Testis (tissue), 2 donors: Measurements from ENCODE around the gene SLCO3A1.

Source experiments
- POLR2A ChIP-seq: fragments of 450-650 bp; IDR thresholded peaks from one replicate; pipeline ENCODE4 v1.6.1; 2017; ENCODE audit warnings: antibody characterized with exemption, mild to moderate bottlenecking, moderate library complexity
- TF ChIP-seq, protein P1 (sequence below), 3 experiments: fragments of 450-650 bp in 2 of 3; fragments of 200-600 bp in 1 of 3; sonication (generic) in 1 of 3; IDR thresholded peaks; one replicate each; pipeline ENCODE4 v1.5.1; 2016 to 2019; ENCODE audit warnings: antibody characterized with exemption in 3 of 3, mild to moderate bottlenecking in 2 of 3, moderate library complexity in 1 of 3

DNA sequence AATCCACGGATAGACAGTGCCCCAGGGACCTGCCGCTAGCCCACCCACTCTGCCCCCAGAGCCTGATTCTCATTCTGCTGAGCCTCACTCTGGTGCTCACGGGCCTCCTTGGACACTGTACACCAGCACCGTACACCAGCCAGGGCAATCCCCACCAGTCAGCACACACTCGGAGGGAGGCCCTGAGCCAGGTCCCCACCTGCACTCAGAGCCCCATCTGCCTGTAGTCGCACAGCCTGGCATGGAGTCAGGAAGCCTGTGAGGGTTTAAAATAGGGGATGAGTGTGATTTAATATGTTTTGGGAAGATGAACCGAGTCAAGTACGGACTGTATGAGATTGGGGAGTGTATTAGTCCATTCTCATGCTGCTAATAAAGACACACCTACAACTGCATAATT lies 223.0 kb downstream of the SLCO3A1 start:
- TF ChIP-seq, protein P1, sequence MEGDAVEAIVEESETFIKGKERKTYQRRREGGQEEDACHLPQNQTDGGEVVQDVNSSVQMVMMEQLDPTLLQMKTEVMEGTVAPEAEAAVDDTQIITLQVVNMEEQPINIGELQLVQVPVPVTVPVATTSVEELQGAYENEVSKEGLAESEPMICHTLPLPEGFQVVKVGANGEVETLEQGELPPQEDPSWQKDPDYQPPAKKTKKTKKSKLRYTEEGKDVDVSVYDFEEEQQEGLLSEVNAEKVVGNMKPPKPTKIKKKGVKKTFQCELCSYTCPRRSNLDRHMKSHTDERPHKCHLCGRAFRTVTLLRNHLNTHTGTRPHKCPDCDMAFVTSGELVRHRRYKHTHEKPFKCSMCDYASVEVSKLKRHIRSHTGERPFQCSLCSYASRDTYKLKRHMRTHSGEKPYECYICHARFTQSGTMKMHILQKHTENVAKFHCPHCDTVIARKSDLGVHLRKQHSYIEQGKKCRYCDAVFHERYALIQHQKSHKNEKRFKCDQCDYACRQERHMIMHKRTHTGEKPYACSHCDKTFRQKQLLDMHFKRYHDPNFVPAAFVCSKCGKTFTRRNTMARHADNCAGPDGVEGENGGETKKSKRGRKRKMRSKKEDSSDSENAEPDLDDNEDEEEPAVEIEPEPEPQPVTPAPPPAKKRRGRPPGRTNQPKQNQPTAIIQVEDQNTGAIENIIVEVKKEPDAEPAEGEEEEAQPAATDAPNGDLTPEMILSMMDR (IDR thresholded peaks at IDR 0.05) = no peak
- no peak for TF ChIP-seq POLR2A
